ENCODE results near the gene IL5RA.

IL5RA gene

GRCh38 chr3:3089017-3089416, 21.2 kb downstream of the IL5RA start:
- TF ChIP-seq CTCF (IDR thresholded peaks at IDR 0.05): no peak
- no peak overlapping the region for H3K27ac ChIP-seq

GRCh38 chr3:3087716-3088465, 22.3 kb downstream of the IL5RA start:
- no peak overlapping the region for H3K27ac ChIP-seq
- TF ChIP-seq ZFX (IDR thresholded peaks at IDR 0.05; ENCODE audit: borderline replicate concordance) (no peak), CTCF (IDR thresholded peaks at IDR 0.05) (no peak)

GRCh38 chr3:3087279-3087678, 22.9 kb downstream of the IL5RA start:
- no peak overlapping the region for H3K27ac ChIP-seq
- TF ChIP-seq CTCF (IDR thresholded peaks at IDR 0.05): no peak
- no peak for TF ChIP-seq ZFX (IDR thresholded peaks at IDR 0.05; ENCODE audit: borderline replicate concordance)

- H3K27ac ChIP-seq: no peak overlapping the region
These were observed 23.9 kb downstream of the IL5RA start for GRCh38 chr3:3086239-3086638.

GRCh38 chr3:3085782-3086181, 24.4 kb downstream of the IL5RA start:
- no peak overlapping the region for H3K27ac ChIP-seq
- TF ChIP-seq CTCF (IDR thresholded peaks at IDR 0.05) (no peak), ZFX (IDR thresholded peaks at IDR 0.05; ENCODE audit: borderline replicate concordance) (no peak)

More at GRCh38 chr3:3086239-3086638, 23.9 kb downstream of the IL5RA start:
- no peak for TF ChIP-seq CTCF (IDR thresholded peaks at IDR 0.05)
- TF ChIP-seq ZFX (IDR thresholded peaks at IDR 0.05; ENCODE audit: borderline replicate concordance): no peak

GRCh38 chr3:3084890-3085289, 25.3 kb downstream of the IL5RA start:
- TF ChIP-seq ZFX (IDR thresholded peaks at IDR 0.05; ENCODE audit: borderline replicate concordance) (no peak), CTCF (IDR thresholded peaks at IDR 0.05) (no peak)
- no peak overlapping the region for H3K27ac ChIP-seq

- TF ChIP-seq ZFX (IDR thresholded peaks at IDR 0.05; ENCODE audit: borderline replicate concordance): no peak
- no peak for TF ChIP-seq CTCF (IDR thresholded peaks at IDR 0.05)
These were observed 27.8 kb downstream of the IL5RA start for GRCh38 chr3:3082234-3082924.

More at GRCh38 chr3:3082234-3082924, 27.8 kb downstream of the IL5RA start:
- H3K27ac ChIP-seq: no peak overlapping the region
